GM12801 (cell line): Measurements from ENCODE around the gene HIRIP3.

Experiments
- TF ChIP-seq, protein P1 (sequence below): IDR thresholded peaks from one replicate; pipeline ENCODE4 v1.5.1; 2011; ENCODE audit warnings: control low read depth; ENCODE audit not compliant: insufficient read length; ENCODE audit errors: extremely low read depth

The HIRIP3 gene

DNA sequence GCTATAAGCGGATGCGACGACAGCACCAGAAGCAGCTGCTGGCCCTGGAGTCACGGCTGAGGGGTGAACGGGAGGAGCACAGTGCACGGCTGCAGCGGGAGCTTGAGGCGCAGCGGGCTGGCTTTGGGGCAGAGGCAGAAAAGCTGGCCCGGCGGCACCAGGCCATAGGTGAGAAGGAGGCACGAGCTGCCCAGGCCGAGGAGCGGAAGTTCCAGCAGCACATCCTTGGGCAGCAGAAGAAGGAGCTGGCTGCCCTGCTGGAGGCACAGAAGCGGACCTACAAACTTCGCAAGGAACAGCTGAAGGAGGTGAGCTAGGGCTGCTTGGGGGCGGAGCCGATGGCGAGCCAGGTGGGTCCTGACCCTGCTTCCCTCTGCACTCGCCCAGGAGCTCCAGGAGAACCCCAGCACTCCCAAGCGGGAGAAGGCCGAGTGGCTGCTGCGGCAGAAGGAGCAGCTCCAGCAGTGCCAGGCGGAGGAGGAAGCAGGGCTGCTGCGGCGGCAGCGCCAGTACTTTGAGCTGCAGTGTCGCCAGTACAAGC, 10.1 kb downstream of the HIRIP3 start:
- TF ChIP-seq, protein P1, sequence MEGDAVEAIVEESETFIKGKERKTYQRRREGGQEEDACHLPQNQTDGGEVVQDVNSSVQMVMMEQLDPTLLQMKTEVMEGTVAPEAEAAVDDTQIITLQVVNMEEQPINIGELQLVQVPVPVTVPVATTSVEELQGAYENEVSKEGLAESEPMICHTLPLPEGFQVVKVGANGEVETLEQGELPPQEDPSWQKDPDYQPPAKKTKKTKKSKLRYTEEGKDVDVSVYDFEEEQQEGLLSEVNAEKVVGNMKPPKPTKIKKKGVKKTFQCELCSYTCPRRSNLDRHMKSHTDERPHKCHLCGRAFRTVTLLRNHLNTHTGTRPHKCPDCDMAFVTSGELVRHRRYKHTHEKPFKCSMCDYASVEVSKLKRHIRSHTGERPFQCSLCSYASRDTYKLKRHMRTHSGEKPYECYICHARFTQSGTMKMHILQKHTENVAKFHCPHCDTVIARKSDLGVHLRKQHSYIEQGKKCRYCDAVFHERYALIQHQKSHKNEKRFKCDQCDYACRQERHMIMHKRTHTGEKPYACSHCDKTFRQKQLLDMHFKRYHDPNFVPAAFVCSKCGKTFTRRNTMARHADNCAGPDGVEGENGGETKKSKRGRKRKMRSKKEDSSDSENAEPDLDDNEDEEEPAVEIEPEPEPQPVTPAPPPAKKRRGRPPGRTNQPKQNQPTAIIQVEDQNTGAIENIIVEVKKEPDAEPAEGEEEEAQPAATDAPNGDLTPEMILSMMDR: no peak

DNA sequence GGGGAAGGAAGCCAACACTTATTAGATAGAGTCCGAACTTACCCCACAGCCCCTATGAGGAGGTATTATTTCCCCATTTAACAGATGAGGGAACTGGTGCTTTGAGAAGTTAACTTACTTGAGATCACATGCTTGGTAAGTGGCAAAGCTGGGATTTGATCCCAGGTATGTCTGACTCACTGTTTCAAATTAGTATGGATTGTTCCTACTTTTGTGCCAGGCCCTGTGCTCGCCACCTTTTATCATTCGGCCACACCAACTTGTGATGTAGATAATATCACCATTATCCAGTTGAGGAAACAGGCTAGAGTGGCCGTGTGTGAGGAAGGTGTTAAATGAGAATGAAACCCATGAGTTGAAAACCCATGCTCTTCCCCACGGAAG, 10.7 kb downstream of the HIRIP3 start:
- TF ChIP-seq, protein P1: no peak

DNA sequence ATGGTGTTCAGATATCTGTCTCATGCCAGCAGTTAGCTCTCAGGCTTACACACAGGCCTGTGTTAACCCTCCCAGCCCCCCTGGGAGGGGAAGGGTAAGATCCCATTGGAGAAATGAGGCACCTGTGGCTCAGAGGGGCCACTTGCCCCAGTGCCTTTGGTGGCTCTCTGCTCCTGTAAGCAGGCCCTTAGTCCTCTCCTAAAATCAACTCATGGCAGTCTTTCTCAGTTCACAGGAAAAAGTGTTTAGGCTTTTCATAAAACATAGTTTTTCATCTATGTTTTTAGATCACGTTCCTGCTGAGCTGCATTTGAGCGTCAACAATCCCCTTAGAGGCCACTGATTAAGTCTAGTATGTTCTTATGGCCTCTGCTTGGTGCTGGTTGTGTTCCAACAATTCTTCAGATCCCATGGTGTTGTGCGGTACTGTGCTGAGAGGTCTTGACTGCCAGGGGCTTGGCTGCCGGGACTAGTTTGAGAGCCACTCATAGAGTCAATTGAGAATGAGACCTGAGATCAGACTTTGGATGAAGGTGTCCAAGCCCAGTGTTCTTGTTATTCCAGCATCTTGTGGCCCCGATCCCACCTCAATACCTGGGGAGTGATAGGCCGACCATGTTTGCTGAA, 11.2 kb downstream of the HIRIP3 start:
- TF ChIP-seq, protein P1: no peak

DNA sequence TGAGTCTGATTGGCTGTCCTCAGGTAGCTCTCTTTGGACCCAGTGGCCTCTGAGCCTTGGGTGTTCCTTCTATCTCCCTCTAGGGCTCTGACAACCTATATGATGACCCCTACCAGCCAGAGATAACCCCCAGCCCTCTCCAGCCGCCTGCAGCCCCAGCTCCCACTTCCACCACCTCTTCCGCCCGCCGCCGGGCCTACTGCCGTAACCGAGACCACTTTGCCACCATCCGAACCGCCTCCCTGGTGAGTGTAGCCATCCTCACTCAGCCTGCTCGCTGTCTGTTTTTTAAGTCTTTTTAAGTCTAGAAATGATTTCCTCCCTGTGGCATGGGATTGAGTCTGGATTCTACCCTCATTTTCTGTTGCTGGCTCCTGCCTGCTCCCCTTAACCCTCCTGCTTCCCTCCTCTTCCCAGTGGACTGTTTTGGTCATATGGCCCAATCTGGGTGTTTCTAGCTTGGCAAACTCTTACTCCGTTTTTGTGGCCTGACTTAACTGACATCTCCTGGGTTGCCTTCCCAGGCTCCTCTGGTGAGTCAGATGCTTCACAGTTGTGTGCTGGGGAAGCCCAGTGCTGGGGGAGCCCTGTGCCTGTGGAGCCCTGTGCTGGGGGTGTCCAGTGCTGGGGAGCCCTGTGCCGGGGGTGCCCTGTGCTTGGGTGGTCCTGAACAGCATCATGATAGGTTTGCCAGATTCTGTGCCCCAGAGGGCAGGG, 11.8 kb downstream of the HIRIP3 start:
- TF ChIP-seq, protein P1: no peak

DNA sequence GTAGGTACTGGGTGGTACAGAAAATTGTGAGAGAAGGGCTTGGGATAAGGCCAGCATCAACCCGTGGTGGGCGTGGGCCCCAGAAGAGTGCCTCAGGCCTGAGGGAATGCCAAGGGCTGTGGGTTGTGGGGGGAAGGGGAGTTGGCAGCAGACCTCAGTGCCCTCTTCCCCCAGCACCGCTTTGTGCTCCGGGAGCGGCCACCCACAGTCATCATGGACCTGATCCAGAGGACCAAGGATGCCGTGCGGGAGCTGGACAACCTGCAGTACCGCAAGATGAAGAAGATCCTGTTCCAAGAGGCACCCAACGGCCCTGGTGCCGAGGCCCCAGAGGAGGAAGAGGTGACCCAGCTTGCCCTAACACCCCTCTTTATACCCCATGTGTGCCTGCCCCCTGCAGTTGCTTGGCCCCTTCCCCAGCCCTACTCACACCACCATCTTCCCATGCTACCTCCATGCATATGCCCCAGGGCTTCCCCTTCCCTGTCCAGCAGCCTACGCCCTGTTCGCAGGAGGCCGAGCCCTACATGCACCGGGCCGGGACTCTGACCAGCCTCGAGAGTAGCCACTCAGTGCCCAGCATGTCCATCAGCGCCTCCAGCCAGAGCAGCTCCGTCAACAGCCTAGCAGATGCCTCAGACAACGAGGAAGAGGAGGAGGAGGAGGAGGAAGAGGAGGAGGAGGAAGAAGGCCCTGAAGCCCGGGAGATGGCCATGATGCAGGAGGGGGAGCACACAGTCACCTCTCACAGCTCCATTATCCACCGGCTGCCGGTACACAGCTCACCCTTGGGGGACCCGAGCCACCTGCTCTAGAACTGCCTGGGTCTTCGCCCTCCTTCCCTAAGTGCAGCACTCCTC, 12.6 kb downstream of the HIRIP3 start:
- TF ChIP-seq, protein P1: no peak

DNA sequence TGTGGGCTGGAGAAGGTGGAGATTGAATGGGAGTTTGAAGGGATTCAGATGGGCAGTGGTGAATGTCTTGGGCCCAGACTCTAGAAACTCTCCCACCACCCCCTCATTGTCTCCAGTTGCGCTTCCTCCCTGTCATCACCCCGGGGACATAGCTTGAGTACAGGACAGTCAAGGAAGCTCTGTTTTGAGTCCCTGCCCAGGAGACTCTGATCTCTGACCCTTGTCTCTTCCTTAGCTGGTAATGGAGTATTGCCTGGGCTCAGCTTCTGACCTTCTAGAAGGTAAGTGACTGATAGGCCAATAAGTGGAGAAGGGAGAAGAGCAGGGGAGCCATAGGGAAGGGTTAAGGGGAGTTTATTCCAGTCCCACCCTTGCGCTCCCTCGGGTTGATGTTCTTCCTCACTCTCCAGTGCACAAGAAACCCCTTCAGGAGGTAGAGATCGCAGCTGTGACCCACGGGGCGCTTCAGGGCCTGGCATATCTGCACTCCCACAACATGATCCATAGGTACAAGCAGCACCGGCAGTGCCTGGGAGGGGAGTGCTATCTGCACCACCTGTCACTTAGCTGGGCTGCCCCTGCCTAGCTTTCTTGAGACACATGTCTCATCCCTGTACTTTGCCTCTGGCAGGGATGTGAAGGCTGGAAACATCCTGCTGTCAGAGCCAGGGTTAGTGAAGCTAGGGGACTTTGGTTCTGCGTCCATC, 16.7 kb downstream of the HIRIP3 start:
- TF ChIP-seq, protein P1: no peak
